GM21619 (cell line): ENCODE data around the gene YARS1.
A peak's percentile ranks its signal among the peaks of the same experiment; 100 is the strongest.

Source experiments
- ATAC-seq: cut with Tn5 transposase; IDR thresholded peaks from one replicate; pipeline ENCODE4 v1.9.1; 2021; ENCODE audit not compliant: unreplicated experiment

Gene YARS1

DNA sequence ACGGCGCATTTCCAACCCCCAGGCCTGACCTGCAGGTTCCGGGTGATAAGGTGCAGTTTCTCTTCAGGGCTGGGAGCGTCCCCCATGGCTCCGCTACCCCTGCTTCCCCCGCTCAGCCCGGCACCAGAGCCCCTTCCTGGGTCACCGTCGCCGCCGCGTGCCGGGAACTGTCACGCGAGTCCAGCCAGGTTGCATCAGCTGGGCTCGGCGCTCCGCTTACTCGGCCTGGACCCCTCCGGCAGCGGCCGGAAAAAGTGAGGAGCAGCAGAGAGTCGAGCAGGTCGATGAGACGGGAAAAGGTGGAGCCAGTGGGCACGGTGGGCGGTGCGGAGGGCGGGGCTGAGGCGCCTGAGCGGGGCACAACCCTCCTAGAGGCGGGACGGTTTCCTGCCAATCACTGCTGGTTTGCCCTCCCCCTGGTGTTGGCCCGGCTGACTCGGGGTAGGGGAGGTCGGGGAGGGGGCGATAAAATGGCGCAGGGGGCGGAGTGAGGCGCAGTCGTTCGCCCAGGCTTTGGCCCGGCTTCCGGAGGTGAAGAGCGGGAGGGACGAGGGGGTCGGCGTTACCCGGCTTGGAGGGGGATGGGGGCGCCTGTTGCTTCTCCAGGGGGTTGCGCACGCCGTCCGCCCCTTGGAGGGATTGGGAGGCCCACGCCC is at the start of gene YARS1, which contains the start of gene S100PBP:
YARS1 (minus strand) TSS at position 200 of the 656 bp plus-strand sequence; CDS start at position 86, 114 bp downstream.
S100PBP (plus strand) TSS at position 495 of the 656 bp plus-strand sequence. CDS start 8,447 bp downstream, outside the sequence.
- peak; percentile 77 for ATAC-seq

DNA sequence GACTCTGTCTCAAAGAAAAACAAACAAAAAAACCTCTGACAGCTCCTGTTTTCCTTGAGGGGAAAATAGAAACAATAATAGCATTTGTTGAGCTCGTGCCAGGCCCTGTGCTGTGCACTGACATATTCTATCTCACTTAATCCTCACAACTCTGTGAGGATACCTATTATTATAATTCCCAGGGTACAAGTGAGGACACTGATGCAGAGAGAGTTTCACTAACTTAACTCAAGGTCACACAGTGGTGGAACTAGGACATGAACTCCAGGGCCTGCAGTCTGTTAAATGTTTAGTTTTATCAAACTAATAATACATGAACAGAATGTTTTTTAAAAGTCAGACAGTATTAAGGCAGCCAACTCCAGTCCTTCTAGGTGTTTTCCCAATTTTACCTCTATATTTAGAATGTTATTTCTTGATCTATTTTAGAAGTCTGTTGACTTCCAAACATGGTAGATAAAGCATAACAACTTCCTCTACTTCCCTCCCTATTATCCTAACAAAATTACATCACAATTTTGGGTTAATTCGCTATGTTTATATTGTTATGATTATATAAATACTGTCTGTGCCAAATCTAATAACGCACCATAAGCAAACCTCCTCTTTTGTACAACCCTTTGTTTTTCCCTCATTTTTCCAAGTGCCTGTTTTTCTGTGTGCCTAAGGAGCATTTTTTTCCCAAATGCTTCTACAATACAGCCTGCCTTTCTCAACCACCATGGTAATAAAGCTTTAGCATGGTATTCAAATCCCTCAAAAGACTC is 48.7 kb upstream of the YARS1 start:
- ATAC-seq, result no peak

DNA sequence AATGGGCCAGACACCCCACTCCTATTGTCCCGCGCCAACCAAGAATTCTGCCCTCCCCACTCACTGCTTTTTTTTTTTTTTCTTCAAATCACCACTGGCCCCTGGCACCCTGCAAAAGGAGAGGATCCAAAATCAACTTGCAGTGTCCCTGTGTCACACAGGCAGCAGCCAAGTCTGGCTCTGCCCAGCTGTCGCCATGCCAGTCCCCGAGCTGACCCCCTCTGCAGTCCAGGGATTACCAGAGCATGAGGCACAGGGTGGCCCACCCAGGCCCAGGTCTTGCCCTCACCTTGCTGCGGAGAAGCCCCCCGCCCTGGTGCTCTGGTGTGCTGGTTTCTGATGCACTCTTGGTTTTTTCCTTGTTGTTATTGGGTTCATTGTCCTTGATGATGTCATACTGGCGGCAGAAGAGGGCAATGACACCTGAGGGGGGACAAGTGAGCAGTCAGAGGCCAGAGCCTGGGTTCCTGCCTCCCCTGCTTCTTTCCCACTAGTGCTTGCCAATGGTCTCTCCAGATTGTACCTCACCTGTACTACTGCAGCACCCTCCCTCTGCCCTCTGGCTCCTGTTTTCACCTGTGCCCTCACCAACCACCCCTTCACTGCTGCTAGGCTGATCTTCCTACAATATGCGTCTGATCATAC is 47.3 kb upstream of the YARS1 start:
- ATAC-seq, result no peak

DNA sequence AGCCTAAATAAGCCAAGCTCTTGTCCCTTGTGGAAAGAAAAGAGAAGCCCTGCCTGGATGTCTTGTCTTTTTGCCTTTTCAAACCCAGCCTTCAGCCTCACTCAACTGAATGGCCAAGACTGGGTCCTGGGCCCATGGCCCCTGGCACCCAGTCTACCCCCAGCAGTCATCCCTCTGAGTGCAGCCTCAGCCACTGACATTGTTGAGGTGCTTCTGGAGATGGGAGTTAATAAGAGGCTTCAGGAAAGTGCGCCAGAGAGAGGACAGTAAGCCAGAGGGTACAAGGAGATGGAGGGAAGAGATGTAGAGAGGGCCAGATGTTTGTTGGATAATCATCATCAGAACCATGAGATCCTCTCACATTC is 46.7 kb upstream of the YARS1 start:
- ATAC-seq, result no peak

DNA sequence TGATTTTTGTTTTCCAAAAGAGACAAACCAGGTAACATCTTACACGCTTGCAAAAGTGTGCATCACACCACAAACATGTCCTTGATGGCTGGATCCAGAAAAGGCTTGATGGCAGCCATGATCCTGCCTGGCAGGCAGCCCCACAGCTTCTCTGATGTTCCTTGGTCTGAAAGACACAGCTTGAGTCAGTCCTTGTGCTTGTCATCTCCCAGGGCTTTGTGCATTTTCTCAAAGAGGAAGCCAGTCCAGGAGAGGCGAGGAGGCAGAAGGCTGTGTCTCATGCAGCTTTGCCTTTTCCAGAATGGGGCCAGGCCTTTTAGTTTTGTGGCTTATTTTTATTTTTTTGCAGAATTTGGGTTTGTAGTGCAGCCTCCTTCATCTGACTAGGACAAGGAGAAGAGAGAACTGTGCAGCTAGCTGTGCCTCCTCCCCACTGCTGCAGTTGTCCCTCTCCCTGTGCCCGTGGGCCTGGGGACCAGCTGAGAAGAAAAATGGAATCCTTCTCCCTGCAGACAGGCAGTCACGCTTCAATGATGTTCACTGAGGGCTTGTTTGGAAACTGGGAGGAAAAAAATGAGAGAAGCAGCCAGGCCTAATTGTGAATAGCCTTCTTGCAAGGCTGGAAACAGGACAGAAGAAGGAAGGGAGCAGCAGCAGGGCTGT is 46.2 kb upstream of the YARS1 start:
- no peak for ATAC-seq

DNA sequence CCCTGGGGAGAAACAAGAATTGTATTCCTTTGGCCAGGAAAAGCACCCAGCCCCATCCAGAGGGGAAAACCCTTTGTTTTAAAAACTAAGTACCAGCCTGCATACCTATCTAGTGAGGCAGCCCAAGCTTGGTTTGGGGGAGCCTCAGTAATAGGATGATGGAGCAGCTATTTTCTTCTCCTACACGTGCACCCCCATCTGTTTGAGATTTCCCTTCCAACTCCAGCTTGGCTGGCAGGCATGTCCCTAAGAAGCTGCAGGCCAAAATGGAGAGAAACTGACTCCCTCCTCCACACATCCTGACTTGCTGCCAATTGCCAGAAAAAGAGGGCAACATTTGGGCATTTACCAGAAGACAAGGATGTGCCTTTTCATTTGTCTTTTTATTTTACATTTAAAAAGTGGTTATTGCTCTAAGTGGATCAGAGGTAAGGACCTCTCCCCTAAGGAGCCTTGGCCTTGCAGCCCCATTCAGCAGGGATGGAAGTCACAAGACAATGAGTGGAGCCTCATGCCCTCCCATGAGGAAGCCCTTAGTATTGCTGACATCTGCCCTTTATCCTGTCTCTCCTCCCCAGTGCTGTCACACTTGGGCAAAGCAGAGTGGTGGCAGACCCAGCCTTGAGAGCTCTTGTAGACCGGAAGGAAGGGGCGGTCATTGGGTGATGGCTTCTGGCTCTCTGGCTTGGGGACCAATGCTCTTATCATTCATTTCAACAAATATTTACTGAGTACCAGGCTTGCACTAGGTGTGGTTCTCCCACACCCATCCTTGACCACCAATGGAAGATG is 44.9 kb upstream of the YARS1 start:
- ATAC-seq, result no peak

DNA sequence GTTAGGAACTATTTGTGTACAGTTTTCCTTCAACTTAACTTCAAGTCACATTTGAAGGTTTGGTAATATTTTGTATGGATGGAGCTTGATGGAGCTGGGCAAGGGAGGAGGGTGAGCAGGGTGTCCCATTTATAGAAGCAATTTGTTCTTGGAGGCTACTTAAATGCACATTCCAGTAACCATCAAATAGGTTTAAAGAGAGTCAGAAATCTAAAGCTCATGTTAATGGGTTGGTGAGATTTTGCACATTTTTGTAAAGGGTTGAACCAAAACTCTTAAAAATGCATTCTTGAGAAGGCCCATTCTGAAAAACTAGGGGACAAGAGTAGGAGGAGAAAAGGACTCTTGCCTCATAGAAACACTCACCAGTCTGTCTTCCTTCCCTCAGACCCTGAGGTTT is 43.4 kb upstream of the YARS1 start:
- ATAC-seq, result no peak

DNA sequence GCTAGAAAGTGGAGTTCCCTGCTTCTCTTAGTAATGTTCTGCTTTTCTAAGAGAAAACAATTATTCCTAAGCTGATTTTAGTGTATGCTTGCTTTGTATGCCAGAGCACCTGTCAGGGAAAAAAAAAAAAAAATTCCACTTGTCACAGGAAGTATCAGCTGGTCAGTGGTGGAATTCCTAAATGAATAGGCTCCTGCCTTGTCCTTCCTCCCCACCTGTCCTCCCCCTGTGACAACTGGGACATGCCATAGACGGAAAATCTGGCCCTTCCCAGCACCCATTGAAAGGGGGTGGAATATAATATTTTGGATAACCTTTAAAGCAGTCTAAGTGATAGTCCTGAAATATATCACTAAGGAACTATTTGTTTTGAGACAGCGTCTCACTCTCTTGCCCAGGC is 42.8 kb upstream of the YARS1 start:
- no peak for ATAC-seq

DNA sequence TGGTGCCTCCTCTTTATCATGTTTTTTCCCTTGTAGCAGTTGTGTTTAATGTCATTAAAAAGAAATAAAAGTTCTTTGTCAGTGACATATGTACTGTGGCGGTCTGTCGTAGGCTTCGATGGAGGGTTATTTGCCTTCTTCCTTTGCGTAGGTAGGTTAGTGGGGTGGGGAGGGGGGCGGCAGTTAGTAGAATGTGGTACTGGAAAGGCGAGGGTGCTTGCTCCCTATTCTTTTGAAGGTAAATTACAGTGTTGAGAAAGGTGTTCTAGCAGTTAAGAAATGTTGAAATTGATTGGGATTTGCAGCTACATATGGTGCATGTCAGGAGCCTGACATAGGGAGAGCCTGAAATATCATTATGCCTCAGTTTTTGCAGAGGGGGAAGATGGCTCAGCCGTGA is 41.6 kb upstream of the YARS1 start:
- no peak for ATAC-seq

DNA sequence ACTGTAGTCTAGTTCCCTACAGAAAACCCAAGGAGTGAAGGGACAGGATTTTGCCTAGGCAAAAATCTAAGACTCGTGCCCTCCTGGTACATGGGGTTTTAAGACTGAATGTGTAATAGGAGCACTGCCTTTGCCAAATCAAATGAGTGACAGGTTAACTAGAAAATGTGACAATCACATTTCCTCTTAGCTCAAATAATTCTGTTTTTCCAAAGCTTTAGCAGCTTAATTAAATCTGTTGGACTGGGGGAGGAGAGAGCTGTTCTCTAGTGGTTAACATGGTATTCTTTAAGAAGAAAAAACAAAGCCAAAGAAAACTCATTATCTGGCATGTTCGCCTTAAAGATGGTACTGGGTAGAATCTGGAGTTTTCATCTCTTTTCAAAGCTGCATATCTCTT is 41.0 kb upstream of the YARS1 start:
- ATAC-seq, result no peak

DNA sequence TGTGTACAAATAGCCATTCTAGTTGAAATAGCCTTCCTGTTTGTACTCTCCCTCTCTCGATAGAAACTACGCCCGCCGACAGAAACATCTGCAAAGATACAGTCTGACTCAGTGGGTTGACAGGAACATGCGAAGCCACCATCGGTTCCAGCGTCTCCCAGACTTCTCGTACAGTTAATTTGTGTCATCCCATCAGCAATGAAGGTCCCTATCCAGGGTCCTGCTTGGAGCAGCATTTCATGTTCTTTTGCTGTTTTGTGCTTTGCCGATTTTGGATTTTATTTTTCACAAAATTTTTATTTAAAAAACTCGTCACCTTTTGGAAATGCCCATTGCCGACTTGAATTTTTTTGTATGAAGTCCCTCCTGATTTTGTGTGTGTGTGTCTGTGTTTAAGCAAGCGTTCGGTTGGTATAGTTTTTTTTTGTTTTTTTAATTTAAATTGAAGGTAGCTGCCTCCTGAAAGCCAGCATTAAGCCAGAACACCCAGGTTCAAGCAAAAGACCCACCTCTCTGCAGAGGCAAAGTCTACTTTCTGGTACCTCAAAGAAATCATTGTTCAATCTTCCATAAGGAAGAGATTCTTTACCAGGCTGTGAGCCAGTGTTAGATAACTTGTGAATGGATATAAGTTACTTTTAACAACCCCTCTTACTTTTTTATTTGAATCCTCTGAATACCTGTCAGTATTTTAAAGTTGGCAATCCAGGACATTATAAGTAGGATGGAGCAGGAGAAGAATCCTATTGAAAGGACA is 38.9 kb upstream of the YARS1 start:
- ATAC-seq, result no peak

DNA sequence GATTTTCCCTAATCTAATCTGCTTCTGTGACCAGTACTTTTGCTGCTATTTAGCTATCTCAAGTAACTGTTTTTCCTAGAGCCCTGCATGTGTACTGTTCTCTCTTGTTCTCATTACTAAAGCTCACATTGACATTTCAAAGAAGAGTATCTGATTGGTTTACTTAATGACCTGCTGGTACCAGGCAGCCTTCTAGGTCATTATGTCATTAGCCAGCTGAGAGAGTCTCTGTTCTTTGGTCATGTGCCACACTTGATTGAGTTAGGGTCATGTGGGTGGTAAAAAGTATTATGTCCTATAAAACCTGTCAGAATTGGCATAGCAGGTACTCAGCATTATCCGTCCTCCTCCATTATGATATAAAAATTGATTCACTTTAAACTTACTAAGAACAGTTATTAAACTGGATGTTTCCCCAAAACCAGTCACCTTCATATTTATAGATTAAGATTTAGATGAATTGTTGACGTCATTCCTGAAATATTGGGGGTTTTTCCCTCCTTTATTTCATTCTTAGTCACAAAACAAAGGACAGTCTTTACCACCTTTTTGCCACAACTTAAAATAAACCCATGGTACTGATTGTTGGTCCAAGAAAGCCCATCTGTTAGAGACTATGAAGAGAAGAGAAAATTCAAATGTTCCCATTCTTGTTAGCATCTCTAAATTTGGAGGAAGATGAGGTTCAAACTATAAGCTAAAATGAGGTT is 31.4 kb upstream of the YARS1 start:
- ATAC-seq, result no peak

DNA sequence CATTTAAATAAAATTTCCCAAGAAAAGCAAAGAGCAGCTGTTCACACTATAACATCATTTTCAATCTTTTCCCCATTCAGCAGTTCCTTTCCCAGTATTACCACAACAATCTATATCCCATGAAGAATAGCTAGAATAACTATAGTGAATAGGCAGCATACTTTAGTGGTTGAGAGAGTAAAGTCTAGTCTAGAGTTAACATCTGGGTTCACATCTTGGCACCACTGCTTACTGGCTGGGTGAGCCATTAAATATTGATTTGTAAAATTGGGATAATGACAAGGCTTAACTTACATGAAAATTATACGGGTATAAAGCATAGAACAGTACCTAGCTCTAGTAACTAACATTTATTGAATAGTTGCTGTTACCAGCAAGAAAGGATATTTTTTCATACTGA is 14.7 kb upstream of the YARS1 start:
- ATAC-seq, result no peak

DNA sequence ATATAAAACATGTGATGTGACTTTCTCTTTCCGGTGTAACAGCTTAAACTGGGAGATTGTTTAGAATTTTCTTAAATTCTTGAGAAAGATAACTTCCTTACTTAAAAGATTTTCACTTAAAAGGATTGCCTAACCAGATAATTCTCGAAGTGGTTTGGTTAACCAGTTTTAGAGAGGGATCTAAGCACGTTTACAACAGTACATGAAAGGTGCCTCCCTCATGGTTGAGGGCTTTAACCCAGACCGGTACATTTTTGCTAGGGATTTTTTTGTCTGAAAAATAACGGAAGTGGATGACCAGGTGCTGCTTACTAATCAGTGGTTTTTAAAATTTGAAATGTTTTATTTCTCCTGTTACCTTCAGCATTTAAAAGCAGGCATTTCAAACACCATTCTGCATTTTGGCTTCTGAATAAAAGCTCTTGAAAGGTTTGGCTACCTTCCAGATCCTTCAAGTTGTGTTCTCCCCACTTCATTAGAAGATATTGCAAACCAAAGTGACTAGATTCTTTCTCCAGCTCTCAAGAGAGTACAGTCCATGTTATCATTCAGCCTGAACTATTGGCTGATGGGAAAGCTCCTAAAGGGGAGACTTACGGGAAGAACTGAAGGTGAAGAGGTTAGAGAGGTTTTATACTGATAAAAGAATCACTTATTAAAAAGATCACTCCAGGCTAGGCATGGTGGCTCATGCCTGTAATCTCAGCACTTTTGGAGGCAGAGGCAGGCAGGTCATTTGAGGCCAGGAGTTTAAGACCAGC is 13.1 kb upstream of the YARS1 start:
- no peak for ATAC-seq

DNA sequence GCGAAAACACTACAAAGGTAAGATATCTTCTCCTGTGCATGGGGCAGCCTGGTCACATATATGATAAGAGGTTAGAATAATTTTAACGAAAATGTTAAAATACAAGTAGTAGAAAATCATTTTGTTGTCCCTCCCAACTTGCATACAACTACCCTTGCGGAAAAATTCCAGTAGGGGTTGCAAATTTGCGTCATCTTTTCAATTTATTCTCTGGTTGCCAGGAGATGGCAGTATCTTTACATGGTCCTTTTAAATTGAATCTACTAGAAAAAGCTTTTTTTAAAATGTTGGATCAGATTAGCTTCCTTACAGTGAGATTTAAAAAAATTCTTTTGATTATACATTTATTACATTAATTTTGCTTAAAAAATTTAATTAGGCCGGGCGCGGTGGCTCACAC is 11.2 kb upstream of the YARS1 start:
- no peak for ATAC-seq

DNA sequence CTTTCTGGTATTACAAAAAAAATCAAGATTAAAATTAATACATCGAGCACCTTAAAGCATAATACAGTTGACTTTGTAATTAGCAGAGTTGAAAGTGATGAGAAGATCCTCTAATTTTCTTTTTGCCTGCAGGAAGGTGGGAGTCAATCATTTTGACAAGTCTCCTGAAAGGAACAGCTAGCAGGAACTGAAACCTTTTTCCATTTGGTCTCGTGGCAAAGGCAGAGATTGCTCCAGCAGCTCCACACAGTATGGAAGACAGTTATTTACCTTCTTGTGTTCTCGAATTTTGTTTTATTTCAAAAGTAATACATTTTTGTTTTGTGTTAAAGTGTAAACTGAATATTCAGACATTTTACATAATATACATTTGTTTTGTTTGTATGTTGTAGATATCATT is 8.0 kb upstream of the YARS1 start:
- ATAC-seq, result no peak

DNA sequence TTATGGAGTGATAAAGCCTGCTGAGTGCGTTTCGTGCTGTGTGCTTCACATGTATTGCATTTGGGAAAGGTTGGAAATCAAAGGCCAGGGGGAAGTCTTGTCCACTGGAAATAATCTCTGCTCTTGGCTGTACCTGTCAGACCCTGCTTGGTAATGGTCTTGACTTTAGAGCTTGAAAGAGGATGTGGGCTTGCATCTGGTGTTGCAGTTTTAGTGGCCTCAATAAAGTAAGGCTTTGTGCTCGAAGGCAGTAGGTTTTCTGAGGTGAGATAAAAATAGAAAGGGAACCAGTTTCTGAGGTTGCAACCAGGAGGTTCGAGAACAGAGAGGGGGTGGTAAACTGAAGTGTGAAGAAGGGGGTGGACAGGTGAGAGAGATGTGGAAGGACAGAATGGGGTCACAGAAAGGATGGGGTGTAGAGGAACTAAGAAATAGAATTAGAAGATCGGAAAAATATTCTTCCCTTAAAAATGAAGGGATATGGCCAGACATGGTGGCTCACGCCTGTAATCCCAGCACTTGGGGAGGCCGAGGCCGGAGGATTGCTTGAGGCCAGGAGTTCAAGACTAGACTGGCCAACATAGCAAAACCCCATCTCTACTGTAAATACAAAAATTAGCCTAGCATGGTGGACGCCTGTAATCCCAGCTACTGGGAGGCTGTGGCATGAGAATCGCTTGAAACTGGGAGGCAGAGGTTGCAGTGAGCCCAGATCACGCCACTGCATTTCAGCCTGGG is 1.8 kb upstream of the YARS1 start:
- ATAC-seq, result peak; percentile 42
